ENCODE data around the gene NAA25.
"Not testable (repeated sequence)": the region's sequence is repeated elsewhere in the genome, so short reads cannot be mapped to it uniquely, and the experiment has no call there.

Gene NAA25

GRCh38 chr12:112116232-112117060, 7.9 kb upstream of the NAA25 start:
- peak in 1 of 5 donors; percentile 16 for DNase-seq

DNA sequence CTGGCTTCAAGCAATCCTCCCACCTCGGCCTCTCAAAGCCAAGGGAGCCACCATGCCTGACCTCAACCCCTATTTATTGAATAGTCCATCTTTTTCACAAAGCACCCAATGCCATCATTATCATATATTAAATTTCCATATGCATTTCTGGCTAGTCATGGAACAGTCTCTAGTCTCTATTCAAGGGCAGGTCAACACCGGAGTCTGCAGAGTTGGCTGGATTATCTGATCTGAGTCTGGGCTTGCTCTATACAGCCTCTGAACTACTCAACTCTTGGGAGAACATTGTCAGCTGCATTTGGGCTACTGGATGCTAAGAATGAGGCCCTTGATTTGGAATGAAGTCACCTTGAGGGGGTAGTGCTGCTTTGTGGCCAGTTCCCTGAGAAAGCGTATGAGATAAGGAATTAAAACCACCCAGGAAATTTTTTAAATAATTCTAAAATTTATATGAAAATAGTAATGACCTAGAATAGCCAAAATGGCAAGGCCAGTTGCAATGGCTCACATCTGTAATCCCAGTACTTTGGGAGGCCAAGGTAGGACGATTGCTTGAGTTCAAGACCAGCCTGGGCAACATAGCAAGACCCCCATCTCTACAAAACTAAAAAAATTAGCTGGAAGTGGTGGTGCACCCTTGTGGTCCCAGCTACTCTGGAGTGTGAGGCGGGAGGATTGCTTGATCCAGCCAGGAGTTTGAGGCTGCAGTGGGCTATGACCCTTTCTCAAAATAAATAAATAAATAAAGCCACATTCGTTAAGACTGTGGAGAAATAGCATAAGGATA, 6.9 kb upstream of the NAA25 start:
- DNase-seq, result no peak

- no peak for DNase-seq
Observed at GRCh38 chr12:112112409-112113133, 4.0 kb upstream of the NAA25 start.

- DNase-seq, result no peak
Observed at GRCh38 chr12:112111931-112112330, 3.3 kb upstream of the NAA25 start.

- not testable (repeated sequence) for DNase-seq
Observed at GRCh38 chr12:112110787-112111662, 2.4 kb upstream of the NAA25 start.

DNA sequence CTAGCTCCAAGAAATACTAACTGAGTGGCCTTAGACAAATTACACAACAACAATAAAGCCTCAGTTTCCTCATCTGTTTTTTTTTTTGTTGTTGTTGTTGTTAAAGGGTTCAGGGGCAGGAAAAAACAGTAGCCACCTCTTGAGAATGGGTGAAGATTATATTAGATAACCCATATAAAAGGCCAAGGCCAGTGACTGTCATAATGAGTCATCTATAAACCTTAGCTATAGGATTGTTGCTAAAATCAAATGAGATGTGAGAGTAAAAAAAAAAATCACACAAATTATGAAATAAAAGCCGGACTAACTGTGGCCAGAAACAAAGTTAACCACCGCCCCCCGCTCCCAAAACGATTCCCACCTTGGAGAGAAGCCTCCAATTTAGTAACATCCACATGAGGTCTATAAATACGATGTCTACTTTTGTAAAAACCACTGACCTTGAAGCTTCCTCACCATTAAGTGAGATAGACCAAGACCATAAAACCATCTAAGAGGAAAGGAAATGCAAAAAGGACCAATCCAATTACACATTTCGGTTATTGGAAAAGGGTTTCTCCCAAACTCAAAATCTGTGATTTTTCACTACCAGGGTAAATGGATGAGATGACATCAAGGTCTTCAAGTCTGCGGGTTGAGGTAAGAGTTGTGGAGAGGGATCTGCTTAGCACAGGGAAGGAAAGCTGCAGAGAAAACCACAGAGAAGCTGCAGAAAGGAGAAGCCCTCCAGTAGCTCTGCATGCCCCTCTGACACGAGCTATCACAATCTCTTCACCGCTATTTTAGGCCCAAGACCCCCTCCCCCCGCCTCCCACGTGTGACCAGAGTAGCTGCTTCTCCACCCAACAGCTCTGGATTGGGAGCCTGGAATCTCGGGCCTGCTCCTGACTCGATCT, 1.0 kb downstream of the NAA25 start:
- no peak for DNase-seq

- no peak for DNase-seq
Observed at GRCh38 chr12:112105891-112106290, 2.7 kb downstream of the NAA25 start.

DNA sequence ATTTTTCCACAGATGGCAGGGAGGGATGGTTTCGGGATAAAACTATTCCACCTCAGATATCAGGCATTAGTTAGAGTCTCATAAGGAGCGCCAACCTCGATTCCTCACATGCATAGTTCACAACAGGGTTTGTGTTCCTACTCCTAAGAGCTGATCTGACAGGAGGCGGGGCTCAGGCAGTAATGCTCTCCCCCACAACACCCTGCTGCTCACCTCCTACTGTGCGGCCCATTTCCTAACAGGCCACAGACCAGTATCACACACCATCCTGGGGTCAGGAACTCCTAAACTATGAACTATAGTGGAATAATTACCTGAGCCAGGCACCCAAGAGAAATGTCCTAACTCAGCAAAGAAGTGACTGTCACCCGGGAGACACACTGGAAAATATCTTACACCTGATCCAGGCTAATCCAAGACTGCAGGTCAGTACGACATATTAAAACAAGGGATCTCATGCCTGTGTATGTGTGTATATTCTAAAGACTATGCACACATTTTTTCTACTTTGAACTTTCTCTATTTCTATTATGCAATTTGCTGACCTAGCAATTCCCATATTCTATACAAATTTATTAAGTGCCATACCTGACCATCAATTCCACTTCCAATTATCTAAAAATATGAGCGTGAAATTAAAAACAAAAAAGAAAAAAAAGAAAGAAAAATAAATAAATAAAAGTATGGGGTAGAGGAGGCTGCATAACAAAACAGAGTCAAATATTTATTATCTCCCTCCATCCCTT, 4.7 kb downstream of the NAA25 start:
- DNase-seq, result no peak

- DNase-seq, result not testable (repeated sequence)
Observed at GRCh38 chr12:112102746-112103145, 5.8 kb downstream of the NAA25 start.

DNA sequence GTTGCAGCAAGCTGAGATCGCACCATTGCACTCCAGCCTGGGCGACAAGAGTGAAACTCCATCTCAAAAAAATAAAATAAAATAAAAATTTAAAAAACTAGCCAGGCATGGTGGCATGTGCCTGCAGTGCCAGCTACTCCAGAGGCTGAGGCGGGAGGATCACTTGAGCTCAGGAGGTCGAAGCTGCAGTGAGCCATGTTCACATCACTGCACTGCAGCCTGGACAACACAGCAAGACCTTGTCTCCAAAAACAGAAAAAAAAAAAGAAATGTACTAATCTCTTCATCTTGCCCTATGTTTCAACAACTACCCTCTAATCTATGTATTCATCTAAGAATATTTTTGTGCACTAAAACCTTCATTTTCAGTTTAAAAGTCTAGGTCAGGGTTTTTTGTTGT, 6.5 kb downstream of the NAA25 start:
- no peak for DNase-seq

DNA sequence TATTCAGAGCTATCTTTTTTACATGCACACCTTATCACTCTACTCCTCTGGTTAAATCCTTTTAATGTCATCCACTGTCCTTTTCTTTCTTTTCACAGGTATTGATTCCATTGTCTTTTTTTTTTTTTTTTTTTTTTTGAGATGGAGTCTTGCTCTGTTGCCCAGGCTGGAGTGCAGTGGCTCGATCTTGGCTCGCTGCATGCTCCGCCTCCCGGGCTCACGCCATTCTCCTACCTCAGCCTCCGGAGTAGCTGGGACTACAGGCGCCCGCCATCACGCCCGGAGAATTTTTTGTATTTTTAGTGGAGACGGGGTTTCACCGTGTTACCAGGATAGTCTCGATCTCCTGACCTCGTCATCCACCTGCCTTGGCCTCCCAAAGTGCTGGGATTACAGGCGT, 8.1 kb downstream of the NAA25 start:
- DNase-seq, result not testable (repeated sequence)

DNA sequence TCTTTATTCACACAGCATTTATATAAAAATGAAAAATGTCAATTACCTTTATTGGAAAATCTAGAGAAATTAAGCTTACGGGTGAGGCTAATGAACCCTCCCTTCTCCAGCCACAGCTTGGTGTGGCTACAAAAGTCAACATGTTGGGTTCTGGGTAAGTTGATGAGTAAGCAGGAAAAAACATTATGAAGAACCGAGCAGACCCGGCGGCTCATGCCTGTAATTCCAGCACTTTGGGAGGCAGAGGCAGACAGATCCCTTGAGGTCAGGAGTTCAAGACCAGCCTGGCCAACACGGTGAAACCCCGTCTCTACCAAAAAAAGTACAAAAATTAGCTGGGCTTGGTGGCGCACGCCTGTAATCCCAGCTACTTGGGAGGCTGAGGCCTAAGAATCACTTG, 10.9 kb downstream of the NAA25 start:
- no peak for DNase-seq

DNA sequence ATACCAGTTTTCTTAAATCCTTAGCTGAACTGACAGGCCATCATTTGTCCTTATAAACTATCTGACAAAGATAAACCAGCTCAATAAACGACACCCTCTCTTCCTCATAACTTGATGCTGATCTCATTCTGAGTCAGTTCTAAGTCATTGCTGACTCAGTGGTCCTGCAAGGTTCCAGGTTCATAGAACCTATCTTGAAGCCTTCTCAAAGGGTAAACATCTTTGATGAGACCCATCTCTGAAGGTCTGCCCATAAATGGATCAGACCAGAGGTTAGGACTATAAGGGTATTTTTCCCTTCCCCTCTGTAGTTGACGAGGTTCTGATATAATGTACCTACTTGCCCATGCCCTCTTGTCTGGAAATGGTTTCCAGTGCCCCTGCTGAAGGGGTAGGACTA, 11.9 kb downstream of the NAA25 start:
- DNase-seq, result peak in 1 of 5 donors; percentile 50

DNA sequence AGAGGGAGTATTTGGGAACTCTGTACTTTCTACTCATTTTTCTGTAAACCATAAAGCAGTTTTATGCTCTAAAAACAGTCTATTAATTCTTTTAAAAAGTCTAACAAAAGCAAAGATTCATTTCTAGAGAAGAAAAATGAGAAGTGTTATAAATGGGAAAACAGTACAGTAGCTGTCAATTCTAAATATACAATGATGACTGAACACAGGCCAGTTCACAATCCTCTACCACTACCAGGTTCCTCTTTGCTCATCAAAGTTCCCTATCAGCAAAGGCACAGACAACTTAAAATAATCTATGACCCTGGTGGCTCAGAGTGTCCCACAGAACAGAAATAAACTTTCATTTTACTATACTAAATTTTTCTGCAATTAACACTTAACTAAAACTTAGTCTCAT, 12.5 kb downstream of the NAA25 start:
- no peak for DNase-seq

GRCh38 chr12:112091563-112091962, 17.0 kb downstream of the NAA25 start:
- no peak for DNase-seq

- DNase-seq, result no peak
Observed at GRCh38 chr12:112087851-112088250, 20.7 kb downstream of the NAA25 start.

DNA sequence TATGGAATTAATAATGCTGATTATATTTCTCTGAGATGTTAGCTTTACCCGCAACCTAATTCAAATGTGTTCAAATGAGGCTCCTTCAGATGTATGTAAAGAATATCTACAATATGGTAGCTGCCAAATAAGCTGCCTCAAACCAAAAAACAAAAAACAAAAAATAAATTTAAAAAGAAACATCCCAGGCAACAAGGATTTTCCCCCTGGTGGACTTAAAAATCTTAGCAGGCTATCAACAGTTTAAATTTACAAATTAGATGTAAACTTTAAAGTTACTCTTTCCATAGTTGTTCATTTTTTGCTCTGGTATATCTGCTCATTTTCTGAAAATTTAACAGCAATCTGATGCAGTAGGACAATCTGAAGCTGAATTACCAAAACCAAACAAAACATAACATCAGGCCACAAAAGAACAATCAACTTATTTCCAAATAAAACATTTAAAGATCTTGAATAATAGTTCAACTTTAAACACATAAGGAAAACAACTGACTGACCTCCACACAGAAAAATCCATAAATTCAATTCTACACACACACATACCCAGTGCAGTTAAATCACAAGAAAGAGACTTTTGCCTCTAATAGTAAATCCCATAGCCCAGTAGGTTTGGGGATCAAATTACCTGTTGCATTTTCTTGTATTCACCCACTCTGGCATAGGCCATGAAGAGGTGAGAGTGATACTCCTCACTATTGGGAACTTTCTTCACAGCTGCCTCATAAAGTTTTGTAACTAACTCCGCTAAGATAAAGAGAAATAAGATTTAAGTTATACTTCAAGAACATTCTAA, 21.3 kb downstream of the NAA25 start:
- DNase-seq, result no peak

DNA sequence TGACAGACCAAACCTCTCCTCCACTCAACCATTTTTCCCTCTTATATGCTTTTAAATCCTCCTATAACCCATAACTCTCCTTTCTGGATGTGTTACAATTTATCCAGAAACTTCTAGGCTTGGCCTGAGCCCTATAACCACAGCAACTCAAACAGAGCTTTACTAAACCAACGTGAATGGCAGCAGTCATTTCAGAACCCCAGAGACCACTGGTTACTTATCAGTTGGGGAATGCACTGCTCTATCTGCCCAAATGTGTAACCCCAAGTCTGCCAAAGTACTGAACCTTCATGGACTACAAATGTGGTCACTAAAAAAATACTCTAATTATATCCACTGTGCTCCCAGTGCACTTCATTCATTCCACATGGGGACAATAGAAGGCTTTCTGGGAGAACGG, 42.0 kb downstream of the NAA25 start:
- DNase-seq, result no peak

- no peak for DNase-seq
Observed at GRCh38 chr12:112063273-112063672, 45.3 kb downstream of the NAA25 start.

GRCh38 chr12:112061137-112061536, 47.4 kb downstream of the NAA25 start:
- no peak for DNase-seq

Data from T-helper 1 cell (primary cell).